Effector memory CD8-positive, alpha-beta T cell (primary cell): ENCODE measurements around the gene KCTD1.
"Not testable (repeated sequence)": the region's sequence is repeated elsewhere in the genome, so short reads cannot be mapped to it uniquely, and the experiment has no call there.

Experiments
- ATAC-seq: fragments of 150-1000 bp; cut with Tn5 transposase; replicated peaks from 2 replicates; pipeline ENCODE4 v1.10.0; 2021; ENCODE audit warnings: mild to moderate bottlenecking, moderate library complexity
- DNase-seq, 3 experiments: peaks; one replicate each; pipeline ENCODE4 v3.0.0; 2021
- H3K27ac Mint-ChIP-seq, 2 donors: one replicate each; pipeline ENCODE4 v1.8.0; 2022; ENCODE audit warnings: mild to moderate bottlenecking in 2 of 2, mixed read lengths in 2 of 2, moderate library complexity in 2 of 2
- H3K27me3 Mint-ChIP-seq, 2 donors: one replicate each; pipeline ENCODE4 v1.8.0; 2022; ENCODE audit warnings: mixed read lengths in 2 of 2
- H3K36me3 Mint-ChIP-seq: one replicate; pipeline ENCODE4 v1.8.0; 2022; ENCODE audit warnings: mild to moderate bottlenecking, moderate library complexity, mixed read lengths; ENCODE audit not compliant: insufficient read depth
- H3K4me1 Mint-ChIP-seq, 2 donors: one replicate each; pipeline ENCODE4 v1.8.0; 2022; ENCODE audit warnings: low read depth in 2 of 2, mixed read lengths in 2 of 2
- H3K4me3 Mint-ChIP-seq, 2 donors: one replicate each; pipeline ENCODE4 v1.8.0; 2022; ENCODE audit warnings: mild to moderate bottlenecking in 2 of 2, mixed read lengths in 2 of 2, moderate library complexity in 2 of 2
- H3K9me3 Mint-ChIP-seq, 2 donors: one replicate each; pipeline ENCODE4 v1.8.0; 2022; ENCODE audit warnings: mixed read lengths in 2 of 2

Gene KCTD1

DNA sequence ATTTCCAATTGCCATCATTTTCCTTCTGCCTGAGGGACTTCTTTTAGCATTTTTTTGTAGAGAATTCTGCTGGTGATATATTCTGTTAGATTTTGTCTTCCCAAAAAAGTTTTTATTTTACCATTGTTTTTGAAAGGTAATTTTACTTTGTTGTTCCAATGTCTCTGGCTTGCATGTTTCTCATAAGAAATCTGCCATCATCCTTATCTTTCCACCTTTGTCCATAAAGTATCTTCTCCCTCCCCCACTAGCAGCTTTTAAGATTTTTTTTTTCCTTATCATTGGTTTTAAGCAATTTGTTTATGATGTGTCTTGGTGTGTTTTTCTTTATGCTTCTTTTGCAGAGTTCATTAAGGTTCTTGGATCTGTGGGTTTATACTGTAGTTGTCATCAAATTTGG is 104.5 kb downstream of the KCTD1 start:
- ATAC-seq, result no peak
- Mint-ChIP-seq H3K27me3 (peaks cover 38 to 39% of the 10 kb centered on the region in 2 donors), H3K4me1 (no peaks in the 10 kb centered on the region), H3K27ac (no peak overlapping the region), H3K36me3 (no peaks in the 10 kb centered on the region), H3K4me3 (no peak overlapping the region), H3K9me3 (peaks cover 0 to 8% of the 10 kb centered on the region in 2 donors)
- DNase-seq, result no peak

GRCh38 chr18:26442126-26442525 is 106.2 kb downstream of the KCTD1 start:
- H3K4me1 Mint-ChIP-seq, result no peaks in the 10 kb centered on the region
- no peaks in the 10 kb centered on the region for H3K36me3 Mint-ChIP-seq
- peaks cover 32 to 34% of the 10 kb centered on the region in 2 donors for H3K27me3 Mint-ChIP-seq
- peaks cover 0 to 3% of the 10 kb centered on the region in 2 donors for H3K9me3 Mint-ChIP-seq
- DNase-seq, result no peak
- H3K4me3 Mint-ChIP-seq, result no peak overlapping the region
- no peak overlapping the region for H3K27ac Mint-ChIP-seq
- no peak for ATAC-seq

DNA sequence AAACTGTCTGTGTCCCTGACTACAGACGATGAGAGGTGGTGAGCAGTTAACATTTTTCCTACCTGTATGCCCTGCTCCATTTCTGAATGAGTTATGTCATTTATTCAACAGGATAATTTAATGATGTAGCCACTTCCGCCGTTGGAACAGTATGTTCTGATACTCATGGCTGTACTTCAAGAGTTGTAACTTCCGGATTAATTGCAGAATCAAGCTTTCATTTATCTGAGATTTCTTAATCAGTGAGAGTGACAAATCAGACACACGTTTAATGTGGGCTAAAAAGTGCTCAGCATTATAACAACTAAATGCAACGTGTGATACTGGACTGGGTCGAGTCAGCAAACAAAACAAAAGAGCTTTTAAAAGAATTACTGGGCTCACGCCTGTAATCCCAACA is 107.7 kb downstream of the KCTD1 start:
- Mint-ChIP-seq H3K9me3 (no peaks in the 10 kb centered on the region), H3K27ac (no peak overlapping the region), H3K4me3 (no peak overlapping the region), H3K36me3 (no peaks in the 10 kb centered on the region), H3K4me1 (no peaks in the 10 kb centered on the region), H3K27me3 (peaks cover 34 to 35% of the 10 kb centered on the region in 2 donors)
- DNase-seq, result no peak
- ATAC-seq, result no peak

GRCh38 chr18:26439537-26439936 is 108.8 kb downstream of the KCTD1 start:
- no peak overlapping the region for H3K27ac Mint-ChIP-seq
- no peak for DNase-seq
- no peak overlapping the region for H3K4me3 Mint-ChIP-seq
- no peaks in the 10 kb centered on the region for H3K9me3 Mint-ChIP-seq
- H3K36me3 Mint-ChIP-seq, result no peaks in the 10 kb centered on the region
- H3K27me3 Mint-ChIP-seq, result peaks cover 29 to 30% of the 10 kb centered on the region in 2 donors
- no peak for ATAC-seq
- no peaks in the 10 kb centered on the region for H3K4me1 Mint-ChIP-seq

- DNase-seq (no peak), ATAC-seq (no peak)
- Mint-ChIP-seq H3K4me3 (no peak overlapping the region), H3K27ac (no peak overlapping the region), H3K27me3 (peaks cover 29 to 30% of the 10 kb centered on the region in 2 donors), H3K36me3 (no peaks in the 10 kb centered on the region), H3K4me1 (no peaks in the 10 kb centered on the region), H3K9me3 (no peaks in the 10 kb centered on the region)
These were observed 109.4 kb downstream of the KCTD1 start for GRCh38 chr18:26438980-26439379.

DNA sequence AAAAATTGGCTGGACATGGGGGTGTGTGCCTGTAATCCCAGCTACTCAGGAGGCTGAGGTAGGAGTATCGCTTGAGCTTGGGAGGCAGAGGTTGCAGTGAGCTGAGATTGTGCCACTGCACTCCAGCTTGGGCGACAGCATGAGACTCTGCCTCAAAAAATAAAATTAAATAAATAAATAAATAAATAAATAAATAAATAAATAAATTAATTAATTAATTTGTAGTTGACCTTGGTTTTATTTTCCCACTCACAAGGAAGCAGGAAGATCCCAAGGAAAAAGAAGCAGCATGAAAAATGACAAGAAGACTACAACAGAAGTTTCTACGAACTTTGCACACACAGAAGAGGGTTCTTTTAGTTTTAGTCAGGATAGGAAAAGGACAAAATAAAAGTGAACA is 110.7 kb downstream of the KCTD1 start:
- not testable (repeated sequence) for ATAC-seq, H3K36me3 Mint-ChIP-seq, H3K9me3 Mint-ChIP-seq, H3K4me1 Mint-ChIP-seq, H3K27ac Mint-ChIP-seq, H3K4me3 Mint-ChIP-seq, DNase-seq
- peaks cover 29 to 30% of the 10 kb centered on the region in 2 donors for H3K27me3 Mint-ChIP-seq

DNA sequence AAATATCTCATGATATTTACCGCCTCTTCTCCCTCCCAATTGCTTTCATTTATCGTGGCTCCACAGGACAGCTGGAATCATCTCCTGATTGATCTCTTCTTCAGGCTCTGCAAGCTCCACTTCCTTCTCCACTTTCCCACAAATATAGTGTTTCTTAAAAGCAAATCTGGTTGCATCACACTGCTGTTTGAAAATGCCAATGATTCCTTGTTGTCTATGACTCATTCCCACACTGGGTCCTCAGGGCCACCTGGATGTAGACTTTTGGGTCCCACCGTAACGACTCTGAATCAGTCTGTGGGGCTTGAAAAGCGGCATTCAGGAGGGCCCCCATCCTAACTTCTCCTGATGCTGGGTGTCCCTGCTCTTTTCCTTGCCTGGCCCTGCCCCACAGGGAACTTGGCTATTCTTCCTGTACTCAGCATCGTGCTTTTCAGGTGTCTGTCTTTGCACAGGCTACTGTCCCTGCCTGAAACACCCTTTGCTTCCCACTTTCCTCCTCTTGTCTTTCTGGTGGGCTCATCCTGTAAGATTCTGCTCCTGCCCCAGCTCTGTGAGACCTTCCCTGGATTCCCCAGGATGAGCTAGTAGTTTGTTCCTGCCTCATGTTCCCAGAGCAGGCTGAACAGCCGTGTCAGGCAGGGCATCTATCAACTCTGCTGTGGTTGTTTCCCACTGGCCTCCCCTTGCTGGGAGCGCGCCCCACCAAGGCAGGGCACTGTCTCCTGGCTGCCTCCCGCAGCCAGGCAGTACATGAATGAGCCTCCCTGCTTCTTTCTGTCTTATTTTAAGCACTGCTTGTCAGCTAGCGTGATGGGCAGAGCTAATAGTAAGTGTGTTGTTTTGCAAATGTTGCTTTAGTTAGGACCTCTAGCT is 111.9 kb downstream of the KCTD1 start:
- DNase-seq (no peak), ATAC-seq (no peak)
- no peaks in the 10 kb centered on the region for H3K4me1 Mint-ChIP-seq
- no peaks in the 10 kb centered on the region for H3K9me3 Mint-ChIP-seq
- peaks cover 29 to 30% of the 10 kb centered on the region in 2 donors for H3K27me3 Mint-ChIP-seq
- H3K36me3 Mint-ChIP-seq, result no peaks in the 10 kb centered on the region
- no peak overlapping the region for H3K4me3 Mint-ChIP-seq
- no peak overlapping the region for H3K27ac Mint-ChIP-seq

DNA sequence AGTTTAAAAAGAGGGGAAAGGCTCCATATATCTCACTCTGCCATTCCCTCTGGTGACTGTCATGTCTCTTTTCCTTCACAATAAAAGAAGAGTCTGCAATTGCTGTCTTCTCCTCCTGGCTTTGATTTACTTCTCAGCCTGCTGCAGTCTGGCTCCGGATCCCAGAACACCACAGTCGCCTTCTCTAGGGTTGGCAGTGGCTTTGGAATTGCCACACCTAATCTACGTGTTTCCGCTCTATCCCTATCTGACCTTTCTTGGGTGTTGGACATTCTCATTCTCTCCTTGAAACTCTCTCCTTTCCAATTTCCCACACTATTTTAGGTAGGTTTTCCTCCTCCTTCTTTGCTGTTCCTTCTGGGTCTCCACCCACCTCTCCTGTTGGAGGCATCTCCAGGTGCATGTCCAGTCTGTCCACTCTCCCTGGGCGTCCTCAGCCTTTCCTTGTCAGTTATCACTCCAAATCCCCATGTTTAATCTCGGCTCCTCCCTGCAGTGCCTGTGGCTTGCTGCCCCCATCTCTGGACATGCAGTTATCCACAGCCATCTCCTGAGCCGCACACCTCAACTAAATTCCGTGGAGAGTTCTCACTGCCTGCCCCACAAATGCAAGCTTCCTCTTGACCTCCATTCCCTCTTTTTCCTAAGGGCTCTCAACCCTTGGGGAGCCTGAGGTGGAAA is 112.8 kb downstream of the KCTD1 start:
- Mint-ChIP-seq H3K9me3 (peaks cover 0 to 2% of the 10 kb centered on the region in 2 donors), H3K4me1 (no peaks in the 10 kb centered on the region), H3K36me3 (no peaks in the 10 kb centered on the region), H3K27me3 (peaks cover 29 to 30% of the 10 kb centered on the region in 2 donors), H3K27ac (no peak overlapping the region), H3K4me3 (no peak overlapping the region)
- DNase-seq (no peak), ATAC-seq (no peak)

GRCh38 chr18:26434887-26435286 is 113.5 kb downstream of the KCTD1 start:
- H3K4me1 Mint-ChIP-seq, result no peaks in the 10 kb centered on the region
- no peak overlapping the region for H3K4me3 Mint-ChIP-seq
- H3K36me3 Mint-ChIP-seq, result no peaks in the 10 kb centered on the region
- H3K27me3 Mint-ChIP-seq, result peaks cover 29 to 30% of the 10 kb centered on the region in 2 donors
- peaks cover 0 to 2% of the 10 kb centered on the region in 2 donors for H3K9me3 Mint-ChIP-seq
- DNase-seq, result no peak
- no peak overlapping the region for H3K27ac Mint-ChIP-seq
- no peak for ATAC-seq

- Mint-ChIP-seq H3K4me3 (no peak overlapping the region), H3K27ac (no peak overlapping the region), H3K27me3 (peaks cover 17 to 22% of the 10 kb centered on the region in 2 donors), H3K36me3 (no peaks in the 10 kb centered on the region), H3K9me3 (peaks cover 0 to 2% of the 10 kb centered on the region in 2 donors), H3K4me1 (no peaks in the 10 kb centered on the region)
- DNase-seq (no peak), ATAC-seq (no peak)
These were observed 115.5 kb downstream of the KCTD1 start for GRCh38 chr18:26432651-26433424.

- Mint-ChIP-seq H3K9me3 (peaks cover 0 to 2% of the 10 kb centered on the region in 2 donors), H3K27ac (no peak overlapping the region), H3K27me3 (no peaks in the 10 kb centered on the region), H3K36me3 (no peaks in the 10 kb centered on the region), H3K4me3 (no peak overlapping the region), H3K4me1 (peaks cover 0 to under 1% of the 10 kb centered on the region in 2 donors)
- ATAC-seq (no peak), DNase-seq (no peak)
These were observed 118.7 kb downstream of the KCTD1 start for GRCh38 chr18:26429535-26430226.

- Mint-ChIP-seq H3K9me3 (no peaks in the 10 kb centered on the region), H3K27ac (no peak overlapping the region), H3K4me3 (no peak overlapping the region), H3K36me3 (no peaks in the 10 kb centered on the region), H3K4me1 (peaks cover 0 to 4% of the 10 kb centered on the region in 2 donors), H3K27me3 (peaks cover 0 to 19% of the 10 kb centered on the region in 2 donors)
- ATAC-seq (no peak), DNase-seq (no peak)
These were observed 123.2 kb downstream of the KCTD1 start for GRCh38 chr18:26425148-26425531.
